ENCODE data around the gene SCYGR8. TPM values are rescaled to one million over a fixed set of nuclear protein-coding genes. Genes with fewer than 3 reads are reported as not detected.
A peak's percentile ranks its signal among the peaks of the same experiment; 100 is the strongest.
"Not testable (repeated sequence)": the region's sequence is repeated elsewhere in the genome, so short reads cannot be mapped to it uniquely, and the experiment has no call there.

The SCYGR8 gene
- not detected in 2 replicates for total RNA-seq (2014; rRNA removed; shearing (Covaris generic))
- not detected in 2 replicates for polyA plus RNA-seq (2014; cell fraction: nucleus; rRNA removed)

- DNase-seq (ENCODE audit: extremely low read depth, low read depth): no peak
Observed at GRCh38 chr2:227745594-227745993, at the start of gene SCYGR8. TSS of gene SCYGR8 (plus strand) at chr2:227745894. CDS start at chr2:227745894, 0 bp downstream.

- DNase-seq (ENCODE audit: extremely low read depth, low read depth): no peak
Observed at GRCh38 chr2:227696990-227697679, 48.6 kb upstream of the SCYGR8 start.

- DNase-seq (ENCODE audit: extremely low read depth, low read depth): no peak
Observed at GRCh38 chr2:227701556-227701955, 44.1 kb upstream of the SCYGR8 start.

GRCh38 chr2:227703280-227703732 lies 42.4 kb upstream of the SCYGR8 start:
- DNase-seq (ENCODE audit: extremely low read depth, low read depth): no peak

- DNase-seq (ENCODE audit: extremely low read depth, low read depth): no peak
Observed at GRCh38 chr2:227703961-227704360, 41.7 kb upstream of the SCYGR8 start.

- no peak for DNase-seq (ENCODE audit: extremely low read depth, low read depth)
Observed at GRCh38 chr2:227706859-227707258, 38.8 kb upstream of the SCYGR8 start.

- no peak for DNase-seq (ENCODE audit: extremely low read depth, low read depth)
Observed at GRCh38 chr2:227707390-227707789, 38.3 kb upstream of the SCYGR8 start.

GRCh38 chr2:227710986-227711385 lies 34.7 kb upstream of the SCYGR8 start:
- no peak for DNase-seq (ENCODE audit: extremely low read depth, low read depth)

- DNase-seq (ENCODE audit: extremely low read depth, low read depth): no peak
Observed at GRCh38 chr2:227713291-227713690, 32.4 kb upstream of the SCYGR8 start.

- DNase-seq (ENCODE audit: extremely low read depth, low read depth): no peak
Observed at GRCh38 chr2:227716501-227716900, 29.2 kb upstream of the SCYGR8 start.

GRCh38 chr2:227717687-227718567 lies 27.8 kb upstream of the SCYGR8 start, which contains the start of gene SLC19A3:
TSS of gene SLC19A3 (minus strand) at chr2:227718028. CDS start at chr2:227702318, 15,710 bp downstream.
- peak; percentile 84 for DNase-seq (ENCODE audit: extremely low read depth, low read depth)

GRCh38 chr2:227719641-227720040 lies 26.1 kb upstream of the SCYGR8 start:
- no peak for DNase-seq (ENCODE audit: extremely low read depth, low read depth)

GRCh38 chr2:227720680-227721079 lies 25.0 kb upstream of the SCYGR8 start:
- no peak for DNase-seq (ENCODE audit: extremely low read depth, low read depth)

GRCh38 chr2:227722821-227723220 lies 22.9 kb upstream of the SCYGR8 start:
- not testable (repeated sequence) for DNase-seq (ENCODE audit: extremely low read depth, low read depth)

- no peak for DNase-seq (ENCODE audit: extremely low read depth, low read depth)
Observed at GRCh38 chr2:227724394-227725039, 21.2 kb upstream of the SCYGR8 start, which contains the start of gene SCYGR6. TSS of gene SCYGR6 (minus strand) at chr2:227724757. CDS start at chr2:227724757, 0 bp downstream.

- no peak for DNase-seq (ENCODE audit: extremely low read depth, low read depth)
Observed at GRCh38 chr2:227728035-227728434, 17.7 kb upstream of the SCYGR8 start, which contains the start of gene SCYGR7. TSS of gene SCYGR7 (plus strand) at chr2:227728335. CDS start at chr2:227728335, 0 bp downstream.

GRCh38 chr2:227739351-227739750 lies 6.3 kb upstream of the SCYGR8 start:
- DNase-seq (ENCODE audit: extremely low read depth, low read depth): no peak

- peak; percentile 5 for DNase-seq (ENCODE audit: extremely low read depth, low read depth)
Observed at GRCh38 chr2:227740705-227741104, 5.0 kb upstream of the SCYGR8 start.

- DNase-seq (ENCODE audit: extremely low read depth, low read depth): peak; percentile 36
Observed at GRCh38 chr2:227748079-227748478, 2.4 kb downstream of the SCYGR8 start.

- DNase-seq (ENCODE audit: extremely low read depth, low read depth): not testable (repeated sequence)
Observed at GRCh38 chr2:227756261-227756660, 10.6 kb downstream of the SCYGR8 start.

Data from NCI-H460 (cell line).